Keratinocyte (primary cell): ENCODE results near the gene EGR2. TPM values are rescaled to one million over a fixed set of nuclear protein-coding genes. Genes with fewer than 3 reads are reported as not detected.

ENCODE experiments used
- DNase-seq: peaks from one replicate; pipeline ENCODE4 v3.0.0-alpha.2; 2011; ENCODE audit warnings: low read depth, missing footprints, low spot score
- FAIRE-seq: peaks from 2 replicates; lab custom pipeline; 2011; peaks lifted over from hg19 to GRCh38; lab: Jason Lieb, UNC
- H2AFZ ChIP-seq: 2 replicates; pipeline ENCODE4 v1.6.0; 2012; ENCODE audit warnings: low read length, control low read depth, inconsistent platforms; ENCODE audit not compliant: control insufficient read depth
- H3K27ac ChIP-seq: 2 replicates; pipeline ENCODE4 v1.5.1; 2011; ENCODE audit warnings: low read length; ENCODE audit not compliant: control insufficient read depth, insufficient read depth
- H3K27me3 ChIP-seq: 3 replicates; pipeline ENCODE4 v1.6.0; 2011; ENCODE audit warnings: low read length; ENCODE audit not compliant: control insufficient read depth, insufficient read depth; ENCODE audit errors: extremely low read depth
- H3K36me3 ChIP-seq, 2 experiments: 2 replicates in 1 of 2; 3 replicates in 1 of 2; pipeline ENCODE4 v1.5.1; 2011; ENCODE audit warnings: low read length in 2 of 2, mild to moderate bottlenecking in 1 of 2; ENCODE audit not compliant: control insufficient read depth in 2 of 2, insufficient read depth in 2 of 2; ENCODE audit errors: extremely low read depth in 1 of 2
- H3K4me1 ChIP-seq: 3 replicates; pipeline ENCODE4 v1.5.1; 2011; ENCODE audit warnings: low read length; ENCODE audit not compliant: control insufficient read depth, insufficient read depth; ENCODE audit errors: extremely low read depth
- H3K4me2 ChIP-seq: 3 replicates; pipeline ENCODE4 v1.6.0; 2011; ENCODE audit warnings: low read depth, low read length; ENCODE audit not compliant: control insufficient read depth, insufficient read depth; ENCODE audit errors: extremely low read depth
- H3K4me3 ChIP-seq, 3 experiments: fragments of 200-600 bp in 1 of 3; sonication (generic) in 1 of 3; 2 replicates in 2 of 3; 3 replicates in 1 of 3; pipeline ENCODE4 v1.5.1; 2011 to 2016; ENCODE audit warnings: low read length in 3 of 3, mild to moderate bottlenecking in 3 of 3, control low read depth in 2 of 3, inconsistent platforms in 1 of 3, low read depth in 1 of 3, mixed read lengths in 1 of 3, mixed run types in 1 of 3, moderate library complexity in 1 of 3; ENCODE audit not compliant: control insufficient read depth in 2 of 3, insufficient read depth in 2 of 3; ENCODE audit errors: extremely low read depth in 1 of 3
- H3K79me2 ChIP-seq: 2 replicates; pipeline ENCODE4 v1.6.0; 2012; ENCODE audit warnings: low read length; ENCODE audit not compliant: control insufficient read depth, insufficient read depth
- H3K9ac ChIP-seq: 3 replicates; pipeline ENCODE4 v1.6.0; 2011; ENCODE audit warnings: low read length; ENCODE audit not compliant: control insufficient read depth, insufficient read depth; ENCODE audit errors: extremely low read depth
- H3K9me1 ChIP-seq: 3 replicates; pipeline ENCODE4 v1.6.0; 2011; ENCODE audit warnings: low read length; ENCODE audit not compliant: control insufficient read depth, insufficient read depth; ENCODE audit errors: extremely low read depth
- H3K9me3 ChIP-seq: 2 replicates; pipeline ENCODE4 v1.5.1; 2012; ENCODE audit warnings: low read depth, low read length; ENCODE audit not compliant: control insufficient read depth
- H4K20me1 ChIP-seq: 3 replicates; pipeline ENCODE4 v1.6.0; 2011; ENCODE audit warnings: low read length; ENCODE audit not compliant: control insufficient read depth, insufficient read depth; ENCODE audit errors: extremely low read depth
- EZH2 ChIP-seq: IDR thresholded peaks from one replicate; pipeline ENCODE4 v1.6.1; 2012; ENCODE audit warnings: inconsistent platforms, mild to moderate bottlenecking, low read length, moderate library complexity
- dilution Hi-C: fragments of 300-500 bp; cut with MboI; formaldehyde crosslinking; loops from one replicate; pipeline ENCODE4 v1.7.0; 2020; ENCODE audit warnings: low sequenced_read_pairs; ENCODE audit not compliant: extremely low pct_ligation_motif_present
- polyA plus RNA-seq, 5 experiments: library from polyadenylated mRNA; depleted of rRNA in 3 of 5; stranded (reverse) in 3 of 5; stranded (forward) in 1 of 5; unstranded in 1 of 5; fragments of >200 nt; gene quantifications; 1 replicate in 1 of 5; 2 replicates in 3 of 5; 3 replicates in 1 of 5; pipeline versions ENCODE4 v1.2.1 to v1.2.3, GENCODE V29; 2011 to 2012; ENCODE audit warnings: missing spikeins in 2 of 5, low read depth in 1 of 5, low replicate concordance in 1 of 5
- TF ChIP-seq, protein P1 (sequence below), 3 experiments: IDR thresholded peaks in 1 of 3; conservative IDR thresholded peaks in 1 of 3; optimal IDR thresholded peaks in 1 of 3; 2 replicates in 2 of 3; 3 replicates in 1 of 3; pipeline versions ENCODE3 to v1.5.1; 2011; ENCODE audit warnings: low read length in 3 of 3, mild to moderate bottlenecking in 3 of 3, moderate library complexity in 2 of 3, control low read depth in 1 of 3, inconsistent platforms in 1 of 3; ENCODE audit not compliant: insufficient read depth in 2 of 3; ENCODE audit errors: extremely low read depth in 1 of 3

The EGR2 gene
- polyA plus RNA-seq, 1 donor (not counting 4 experiments of a cell fraction or from before 2014, with no cell fraction given): 0.22 TPM

DNA sequence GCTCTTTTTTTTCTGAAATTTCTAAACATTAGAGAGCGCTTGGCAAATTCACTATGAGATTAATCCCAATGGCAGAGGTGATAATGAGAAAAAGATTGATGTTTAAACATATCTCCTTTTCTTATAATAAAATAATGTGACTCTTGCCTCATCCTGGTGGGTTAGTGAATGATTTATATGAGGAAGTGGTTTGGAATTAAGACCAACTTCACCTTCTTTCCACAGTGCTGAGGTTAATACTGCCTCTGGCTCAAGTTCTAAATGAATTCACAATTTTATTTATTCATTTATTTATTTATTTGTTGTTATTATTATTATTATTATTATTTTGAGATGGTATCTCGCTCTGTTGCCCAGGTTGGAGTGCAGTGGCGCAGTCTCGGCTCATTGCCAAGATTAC is 52.2 kb downstream of the EGR2 start:
- Histone ChIP-seq H3K79me2 (no peaks in the 10 kb centered on the region), H3K4me3 (no peak overlapping the region), H2AFZ (no peak overlapping the region), H3K9me3 (no peaks in the 10 kb centered on the region), H3K4me1 (no peaks in the 10 kb centered on the region), H3K9me1 (no peaks in the 10 kb centered on the region), H3K4me2 (no peak overlapping the region), H3K27me3 (no peaks in the 10 kb centered on the region), H3K9ac (no peak overlapping the region), H3K27ac (no peak overlapping the region), H3K36me3 (no peaks in the 10 kb centered on the region), H4K20me1 (no peaks in the 10 kb centered on the region)
- dilution Hi-C loops: no loop called here
- FAIRE-seq (no peak), DNase-seq (no peak)
- TF ChIP-seq, protein P1, sequence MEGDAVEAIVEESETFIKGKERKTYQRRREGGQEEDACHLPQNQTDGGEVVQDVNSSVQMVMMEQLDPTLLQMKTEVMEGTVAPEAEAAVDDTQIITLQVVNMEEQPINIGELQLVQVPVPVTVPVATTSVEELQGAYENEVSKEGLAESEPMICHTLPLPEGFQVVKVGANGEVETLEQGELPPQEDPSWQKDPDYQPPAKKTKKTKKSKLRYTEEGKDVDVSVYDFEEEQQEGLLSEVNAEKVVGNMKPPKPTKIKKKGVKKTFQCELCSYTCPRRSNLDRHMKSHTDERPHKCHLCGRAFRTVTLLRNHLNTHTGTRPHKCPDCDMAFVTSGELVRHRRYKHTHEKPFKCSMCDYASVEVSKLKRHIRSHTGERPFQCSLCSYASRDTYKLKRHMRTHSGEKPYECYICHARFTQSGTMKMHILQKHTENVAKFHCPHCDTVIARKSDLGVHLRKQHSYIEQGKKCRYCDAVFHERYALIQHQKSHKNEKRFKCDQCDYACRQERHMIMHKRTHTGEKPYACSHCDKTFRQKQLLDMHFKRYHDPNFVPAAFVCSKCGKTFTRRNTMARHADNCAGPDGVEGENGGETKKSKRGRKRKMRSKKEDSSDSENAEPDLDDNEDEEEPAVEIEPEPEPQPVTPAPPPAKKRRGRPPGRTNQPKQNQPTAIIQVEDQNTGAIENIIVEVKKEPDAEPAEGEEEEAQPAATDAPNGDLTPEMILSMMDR (optimal IDR thresholded peaks at IDR 0.05 in 1 of 3, IDR thresholded peaks at IDR 0.05 in 1 of 3, conservative IDR thresholded peaks at IDR 0.05 in 1 of 3; ENCODE audit: extremely low read depth in 1 of 3, insufficient read depth in 2 of 3, low read length in 3 of 3): no peak
- TF ChIP-seq EZH2: no peak

DNA sequence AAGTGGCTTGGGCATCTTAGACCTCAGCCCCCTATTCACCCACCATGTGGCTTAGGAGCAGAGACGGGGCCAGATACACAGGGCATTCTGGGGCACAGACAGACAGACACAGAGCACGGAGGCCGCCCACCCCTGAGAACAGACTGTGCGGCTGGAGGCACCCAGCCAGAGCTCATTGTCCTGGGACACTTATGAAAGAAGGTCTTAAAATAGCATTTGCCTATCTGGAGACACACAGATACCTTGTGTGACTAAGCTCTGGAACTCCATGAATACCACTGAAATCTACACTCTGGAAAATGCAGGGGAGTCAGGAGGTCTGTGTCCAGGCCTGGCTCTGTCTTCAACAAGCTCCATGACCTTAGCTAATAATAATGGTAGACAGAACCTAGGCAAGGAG is 53.0 kb downstream of the EGR2 start:
- no peaks in the 10 kb centered on the region for H3K79me2 ChIP-seq
- DNase-seq: no peak
- H3K36me3 ChIP-seq: no peaks in the 10 kb centered on the region
- H3K27ac ChIP-seq: no peak overlapping the region
- H3K4me3 ChIP-seq: no peak overlapping the region
- dilution Hi-C loops: no loop called here
- no peaks in the 10 kb centered on the region for H3K4me1 ChIP-seq
- H4K20me1 ChIP-seq: no peaks in the 10 kb centered on the region
- no peak for FAIRE-seq
- H3K9ac ChIP-seq: no peak overlapping the region
- no peaks in the 10 kb centered on the region for H3K27me3 ChIP-seq
- no peaks in the 10 kb centered on the region for H3K9me3 ChIP-seq
- no peak for TF ChIP-seq EZH2
- TF ChIP-seq, protein P1 (optimal IDR thresholded peaks at IDR 0.05 in 1 of 3, IDR thresholded peaks at IDR 0.05 in 1 of 3, conservative IDR thresholded peaks at IDR 0.05 in 1 of 3; ENCODE audit: extremely low read depth in 1 of 3, insufficient read depth in 2 of 3, low read length in 3 of 3): no peak
- no peak overlapping the region for H2AFZ ChIP-seq
- no peaks in the 10 kb centered on the region for H3K9me1 ChIP-seq
- no peak overlapping the region for H3K4me2 ChIP-seq

Other genes with a start within 250 kb of the EGR2 start
- 9.6 to 16.5 TPM (median 13.2 TPM) in 3 replicates for gene ADO, start 11.6 kb downstream of the EGR2 start, polyA plus RNA-seq